Glomerular endothelial cell (primary cell): ENCODE measurements around the gene DCX. TPM values are rescaled to one million over a fixed set of nuclear protein-coding genes. Genes with fewer than 3 reads are reported as not detected.

ENCODE experiments used
- total RNA-seq: library from RNA; depleted of rRNA; stranded (reverse); fragments of >200 nt; gene quantifications from 2 replicates; pipeline ENCODE4 v1.2.3, GENCODE V29; 2015

DCX gene
- total RNA-seq, 1 donor from 2014 or later, result not detected

Other genes starting within 250 kb of the DCX start
- not detected in 2 replicates for gene CAPN6, start 141.7 kb downstream of the DCX start, total RNA-seq
- not detected in 2 replicates for gene SERTM2, start 99.5 kb upstream of the DCX start, total RNA-seq